ENCODE data around the gene AJM1.

GRCh38 chr9:136815422-136815782, 26.9 kb upstream of the AJM1 start:
- TF ChIP-seq EZH2 (IDR thresholded peaks at IDR 0.05) (no peak), POLR2AphosphoS5 (IDR thresholded peaks at IDR 0.05; ENCODE audit: borderline replicate concordance, low read depth, low read length) (no peak)

Measured in SK-N-MC (cell line).